ENCODE measurements around the gene DCP2. TPM values are rescaled to one million over a fixed set of nuclear protein-coding genes. Genes with fewer than 3 reads are reported as not detected.

The DCP2 gene
- total RNA-seq, 1 donor from 2014 or later, result 67.2 TPM

GRCh38 chr5:113047733-113048652, 71.4 kb downstream of the DCP2 start:
- DNase-seq, result peak; percentile 47

DNA sequence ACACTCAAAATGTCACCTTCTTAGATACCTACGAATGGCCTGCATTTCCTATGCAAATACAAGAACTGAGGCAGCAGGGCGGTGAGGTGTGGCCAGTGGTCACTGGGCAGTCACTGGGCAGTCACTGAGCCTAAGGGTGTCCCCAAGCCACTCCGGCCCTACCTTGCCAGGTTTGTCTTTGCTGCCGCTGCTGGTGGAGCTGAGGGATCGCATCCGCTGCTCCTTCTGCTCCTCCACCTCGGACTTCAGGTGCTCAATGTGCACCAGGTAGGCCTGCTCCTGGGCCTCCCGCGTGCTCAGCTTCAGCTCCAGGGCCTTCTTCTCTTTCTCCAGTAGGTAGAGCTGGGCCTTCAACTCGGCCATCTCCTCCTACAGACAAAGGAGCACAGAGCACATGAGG, 72.3 kb downstream of the DCP2 start:
- no peak for DNase-seq

DNA sequence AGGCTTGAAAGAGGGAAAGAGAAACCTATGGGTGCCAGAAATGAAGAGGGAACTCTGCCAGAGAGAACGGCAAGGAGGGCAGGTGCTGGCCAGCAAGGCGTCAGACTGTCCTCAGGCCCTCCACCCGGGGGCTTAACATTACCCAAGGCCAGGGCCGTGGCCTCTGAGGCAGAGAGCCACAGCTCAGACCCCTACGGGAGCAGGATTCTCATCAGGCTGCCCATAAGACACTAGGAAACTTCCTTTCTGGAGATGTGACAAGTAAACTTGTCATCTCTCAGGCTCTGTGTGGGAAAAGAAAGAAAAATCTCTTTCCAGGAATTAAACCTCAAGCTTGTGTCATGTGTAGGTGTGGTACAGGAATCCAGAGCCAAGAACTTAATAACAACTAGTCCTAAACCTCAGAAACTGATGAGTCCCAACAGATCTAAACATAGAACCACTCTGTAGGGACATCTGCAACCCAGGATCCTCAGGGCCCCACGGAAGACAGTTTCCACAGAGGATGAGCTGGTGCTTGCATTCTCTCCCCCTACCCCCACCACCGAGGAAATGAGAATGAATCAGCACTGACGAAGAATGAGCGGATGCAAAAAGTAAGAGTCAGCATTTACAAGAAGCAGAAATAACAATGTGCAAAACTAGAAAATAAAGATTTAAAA, 74.3 kb downstream of the DCP2 start:
- peak; percentile 73 for DNase-seq

DNA sequence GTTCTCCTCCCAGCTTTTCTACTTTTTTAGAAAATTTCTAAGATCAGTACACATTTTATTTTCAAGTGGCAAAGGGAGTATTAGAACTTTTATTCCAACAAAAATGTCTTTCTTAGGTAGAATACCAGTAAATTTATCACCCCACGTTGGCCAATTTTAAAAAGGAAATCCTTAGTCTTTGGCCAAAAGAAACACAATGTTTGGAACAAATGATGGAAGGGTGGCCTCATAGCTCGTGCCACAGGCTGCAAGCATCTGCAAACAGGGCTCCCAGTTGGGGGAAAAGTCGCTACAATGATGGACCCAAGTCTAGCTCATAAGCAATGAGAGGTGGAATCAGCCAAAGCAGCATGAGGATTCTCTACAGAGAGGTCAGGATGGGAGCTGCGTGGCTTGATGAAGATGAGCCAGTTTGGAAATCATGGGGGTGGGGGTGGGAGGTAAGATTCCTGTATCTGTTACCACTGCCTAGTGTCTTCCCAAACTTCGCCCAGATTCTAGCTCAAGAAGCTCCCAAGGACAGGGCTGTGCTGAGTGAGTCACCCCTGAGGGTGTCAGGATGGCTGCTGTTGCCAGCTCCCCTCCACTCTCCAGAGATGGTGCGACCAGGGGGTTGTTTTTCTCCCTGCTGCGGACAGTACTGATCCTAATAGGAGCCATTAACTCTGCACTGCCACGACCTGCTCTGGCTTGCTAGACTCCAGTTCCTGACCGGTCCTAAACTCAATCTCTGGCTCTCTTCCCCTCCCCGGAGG, 75.6 kb downstream of the DCP2 start:
- DNase-seq, result peak; percentile 33

GRCh38 chr5:113053511-113053995, 77.0 kb downstream of the DCP2 start:
- no peak for DNase-seq

DNA sequence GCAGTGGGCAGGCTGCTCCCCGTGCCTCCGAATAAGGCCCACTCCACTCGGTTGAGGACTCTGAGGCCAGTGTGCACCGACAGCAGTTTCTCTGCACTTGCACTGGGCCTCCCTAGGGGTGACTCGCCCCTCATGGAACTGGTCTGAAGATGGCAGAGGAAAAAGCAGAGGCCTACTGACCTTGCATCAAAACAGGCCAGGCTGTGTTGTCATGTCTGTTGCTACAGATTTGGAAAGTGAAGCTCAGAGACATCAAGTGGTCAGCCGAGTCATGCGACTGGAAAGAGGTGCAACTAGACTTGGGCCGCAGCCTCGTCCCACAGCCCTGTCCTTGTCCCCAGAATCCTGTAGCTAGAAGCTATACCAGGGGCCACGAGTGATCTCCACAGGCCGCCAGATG, 78.3 kb downstream of the DCP2 start:
- no peak for DNase-seq

- DNase-seq, result no peak
These were observed 80.4 kb downstream of the DCP2 start for GRCh38 chr5:113056988-113057387.

DNA sequence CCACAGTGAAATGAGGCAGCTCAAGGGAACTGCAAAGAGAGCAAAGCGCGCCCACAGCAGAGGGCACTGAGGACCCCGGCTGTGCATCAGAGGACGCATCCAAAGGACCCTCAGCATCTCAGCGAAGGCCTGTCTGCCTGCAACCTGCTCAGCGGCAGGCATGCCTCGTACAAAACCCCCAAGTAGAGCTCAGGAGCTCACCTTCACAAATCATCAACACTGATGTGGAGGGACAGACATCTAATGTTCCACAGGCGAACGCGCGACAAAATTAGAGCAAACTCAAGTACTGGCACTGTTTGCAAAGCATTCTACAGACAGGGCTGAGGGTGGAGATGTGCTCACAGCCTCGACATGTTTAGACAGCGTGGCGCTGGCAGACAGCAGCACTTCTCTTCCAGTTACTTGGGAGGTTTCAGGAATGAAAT, 81.0 kb downstream of the DCP2 start:
- DNase-seq, result no peak

GRCh38 chr5:113058269-113058668, 81.7 kb downstream of the DCP2 start:
- no peak for DNase-seq

DNA sequence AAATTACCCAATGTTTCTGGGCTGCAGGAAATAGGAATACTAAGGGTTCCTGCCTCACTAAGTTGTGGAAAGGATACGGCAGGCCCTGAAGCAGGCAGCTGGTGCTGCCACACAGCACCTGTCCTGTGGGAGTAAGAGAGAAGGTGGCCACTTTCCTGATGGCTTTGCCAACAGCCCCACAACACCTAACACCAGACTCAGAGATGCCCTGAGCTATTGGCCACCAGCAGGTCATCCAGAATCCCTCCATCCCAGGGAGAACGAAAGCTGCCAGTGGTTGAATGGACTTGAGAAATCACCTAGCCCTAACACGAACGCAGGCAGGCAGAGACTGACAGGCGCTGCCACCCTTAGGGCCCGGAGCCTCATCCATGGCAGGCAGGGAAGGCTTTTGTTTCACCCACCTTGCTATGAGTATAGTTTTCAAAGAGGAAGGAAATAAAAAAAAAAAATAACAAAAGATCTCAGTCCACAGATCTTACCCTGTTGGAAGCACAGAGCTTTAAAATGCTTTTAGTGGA, 82.2 kb downstream of the DCP2 start:
- no peak for DNase-seq

GRCh38 chr5:113059232-113060040, 82.8 kb downstream of the DCP2 start:
- peak; percentile 86 for DNase-seq

- no peak for DNase-seq
These were observed 83.9 kb downstream of the DCP2 start for GRCh38 chr5:113060408-113061025.

DNA sequence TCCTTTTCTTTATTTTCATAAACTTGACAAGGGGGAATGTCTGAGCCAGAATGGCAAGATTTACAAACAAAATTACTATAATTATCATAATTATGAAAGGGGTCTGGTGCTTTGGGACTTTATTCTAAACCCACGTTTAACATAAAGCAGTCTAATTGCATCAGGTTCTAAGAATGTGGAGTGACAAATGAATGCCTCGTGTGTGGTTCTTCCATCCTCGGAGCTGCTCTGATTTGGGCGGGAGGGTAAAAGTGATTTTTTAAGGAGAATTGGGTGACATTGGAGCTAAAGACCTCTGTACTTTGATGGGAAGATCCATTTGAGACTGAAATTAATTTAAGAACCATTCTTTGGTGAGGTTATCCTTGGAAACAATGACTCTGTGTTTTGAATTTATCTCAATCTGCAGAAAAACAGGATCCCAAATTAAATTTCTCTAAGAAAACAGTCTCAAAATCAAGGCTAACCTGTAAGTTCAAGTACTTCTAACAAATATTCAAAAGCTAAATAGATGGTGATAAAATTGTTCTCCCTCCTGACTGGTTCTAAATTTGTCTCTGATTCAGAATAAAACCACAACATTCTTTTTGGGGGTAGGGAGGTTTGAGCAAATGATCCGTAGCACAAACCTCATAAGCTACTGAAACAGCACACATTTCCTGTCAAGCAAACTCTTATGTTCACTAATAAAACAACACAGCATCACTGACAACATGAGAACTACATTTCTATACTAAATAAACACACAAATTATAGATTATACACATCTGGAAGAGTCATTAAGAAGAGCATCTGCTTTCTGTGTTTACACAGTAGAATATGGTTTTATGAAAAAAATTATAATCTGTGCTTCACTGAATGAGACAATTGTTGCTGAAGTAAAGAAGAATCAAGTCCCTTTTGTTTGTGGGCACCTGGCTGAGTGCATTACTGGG, 85.5 kb downstream of the DCP2 start:
- no peak for DNase-seq

GRCh38 chr5:113062869-113063508, 86.4 kb downstream of the DCP2 start:
- DNase-seq, result no peak

GRCh38 chr5:113063927-113064326, 87.3 kb downstream of the DCP2 start:
- no peak for DNase-seq

DNA sequence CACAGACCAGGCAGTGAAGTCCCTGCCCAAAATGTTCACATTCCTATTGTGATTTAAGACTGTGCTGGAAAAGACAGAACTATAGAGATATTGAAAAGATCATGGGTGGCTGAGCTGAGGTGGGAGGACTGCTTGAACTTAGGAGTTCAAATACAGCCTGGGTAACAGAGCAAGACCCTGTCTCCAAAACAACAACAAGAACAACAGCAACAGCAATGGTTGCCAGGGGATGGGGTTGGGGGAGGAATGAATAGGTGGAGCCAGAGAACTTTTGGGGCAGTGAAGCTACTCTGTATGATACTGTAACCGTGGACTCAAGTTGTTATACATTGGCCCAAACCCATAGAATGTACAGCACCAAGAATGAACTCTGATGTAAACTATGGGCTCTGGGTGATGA, 88.2 kb downstream of the DCP2 start:
- DNase-seq, result no peak

GRCh38 chr5:113065626-113066025, 89.0 kb downstream of the DCP2 start:
- DNase-seq, result no peak

GRCh38 chr5:113067635-113068344, 91.2 kb downstream of the DCP2 start:
- DNase-seq, result no peak

- no peak for DNase-seq
These were observed 92.0 kb downstream of the DCP2 start for GRCh38 chr5:113068559-113068958.

Data from dermis blood vessel endothelial cell (primary cell).